Liver (tissue), 9 donors: Measurements from ENCODE around the gene OPN4. TPM values are rescaled to one million over a fixed set of nuclear protein-coding genes. Genes with fewer than 3 reads are reported as not detected.
A peak's percentile ranks its signal among the peaks of the same experiment; 100 is the strongest.

Experiments used
- DNase-seq: peaks from one replicate; pipeline ENCODE4 v3.0.0-alpha.2; 2017; ENCODE audit warnings: low spot score
- H3K27ac ChIP-seq, 2 donors: one replicate each; pipeline ENCODE4 v1.7.0; 2013; ENCODE audit warnings: inconsistent platforms in 2 of 2, low read length in 2 of 2, control low read depth in 1 of 2, low read depth in 1 of 2, mild to moderate bottlenecking in 1 of 2
- H3K27me3 ChIP-seq, 4 donors: one replicate each; pipeline versions ENCODE4 v1.6.1 to v1.7.0; 2013; ENCODE audit warnings: low read length in 3 of 4, inconsistent platforms in 1 of 4, mild to moderate bottlenecking in 1 of 4, moderate library complexity in 1 of 4; ENCODE audit not compliant: control insufficient read depth in 4 of 4, insufficient read depth in 4 of 4
- H3K36me3 ChIP-seq, 4 donors: one replicate each; pipeline versions ENCODE4 v1.6.1 to v1.7.0; 2013; ENCODE audit warnings: low read length in 3 of 4, mild to moderate bottlenecking in 3 of 4, low read depth in 1 of 4, moderate library complexity in 1 of 4; ENCODE audit not compliant: control insufficient read depth in 4 of 4, insufficient read depth in 3 of 4
- H3K4me1 ChIP-seq, 4 donors: one replicate each; pipeline versions ENCODE4 v1.6.1 to v1.7.0; 2013; ENCODE audit warnings: low read length in 3 of 4, mild to moderate bottlenecking in 3 of 4, moderate library complexity in 1 of 4; ENCODE audit not compliant: control insufficient read depth in 4 of 4, insufficient read depth in 4 of 4
- H3K4me3 ChIP-seq, 3 donors: one replicate each; pipeline versions ENCODE4 v1.6.1 to v1.7.0; 2013; ENCODE audit warnings: low read length in 3 of 3, control low read depth in 1 of 3, low read depth in 1 of 3, mild to moderate bottlenecking in 1 of 3
- H3K9ac ChIP-seq, 2 donors: one replicate each; pipeline ENCODE4 v1.7.0; 2013; ENCODE audit warnings: low read length in 2 of 2, mild to moderate bottlenecking in 2 of 2, moderate library complexity in 2 of 2, control low read depth in 1 of 2, low read depth in 1 of 2
- H3K9me3 ChIP-seq, 4 donors: one replicate each; pipeline versions ENCODE4 v1.6.1 to v1.7.0; 2013; ENCODE audit warnings: low read length in 3 of 4; ENCODE audit not compliant: control insufficient read depth in 4 of 4
- ATF3 ChIP-seq: IDR thresholded peaks from 2 replicates; pipeline ENCODE4 v1.6.1; 2016; ENCODE audit warnings: antibody characterized with exemption
- FOXA1 ChIP-seq: IDR thresholded peaks from 2 replicates; pipeline ENCODE4 v1.6.1; 2016; ENCODE audit warnings: antibody characterized with exemption
- FOXA2 ChIP-seq: IDR thresholded peaks from 2 replicates; pipeline ENCODE4 v1.6.1; 2016; ENCODE audit warnings: antibody characterized with exemption
- HNF4A ChIP-seq, 2 donors: conservative IDR thresholded peaks; 2 replicates each; pipeline ENCODE4 v1.6.1; 2016; ENCODE audit warnings: antibody characterized with exemption in 2 of 2, mild to moderate bottlenecking in 2 of 2
- JUND ChIP-seq, 2 donors: IDR thresholded peaks; 2 replicates each; pipeline ENCODE4 v1.6.1; 2016; ENCODE audit warnings: antibody characterized with exemption in 2 of 2
- NR2F2 ChIP-seq: IDR thresholded peaks from 2 replicates; pipeline ENCODE4 v1.6.1; 2016; ENCODE audit warnings: antibody characterized with exemption
- RAD21 ChIP-seq, 2 donors: IDR thresholded peaks; 2 replicates each; pipeline ENCODE4 v1.6.1; 2016; ENCODE audit warnings: antibody characterized with exemption in 2 of 2, mild to moderate bottlenecking in 2 of 2
- RXRA ChIP-seq, 2 donors: IDR thresholded peaks; 2 replicates each; pipeline ENCODE4 v1.6.1; 2017 to 2018; ENCODE audit warnings: antibody characterized with exemption in 2 of 2, mild to moderate bottlenecking in 1 of 2
- SP1 ChIP-seq: IDR thresholded peaks from 2 replicates; pipeline ENCODE4 v1.6.1; 2018; ENCODE audit warnings: antibody characterized with exemption, mild to moderate bottlenecking
- YY1 ChIP-seq: IDR thresholded peaks from 2 replicates; pipeline ENCODE4 v1.6.1; 2016; ENCODE audit warnings: antibody characterized with exemption, mild to moderate bottlenecking
- ZBTB33 ChIP-seq: IDR thresholded peaks from 2 replicates; pipeline ENCODE4 v1.6.1; 2016; ENCODE audit warnings: antibody characterized with exemption
- WGBS: extraction: QIAGEN DNeasy Blood & Tissue Kit; methylation state at CpG from one replicate; pipeline ENCODE4 v1.1.7; 2013; 5-methylcytosine and 5-hydroxymethylcytosine counted together
- polyA plus RNA-seq, 2 donors: library from polyadenylated mRNA; stranded (reverse) in 1 of 2; unstranded in 1 of 2; fragments of 200-250 nt in 1 of 2; fragments of >200 nt in 1 of 2; fragmentation: Nextera tagmentation in 1 of 2; extraction: Ambion mirVana in 1 of 2; gene quantifications; one replicate each; pipeline versions ENCODE4 v1.2.1 to v1.2.3, GENCODE V29; 2013 to 2015
- total RNA-seq, 2 donors: library from RNA; depleted of rRNA; stranded (reverse); fragments of >200 nt; gene quantifications; one replicate each; pipeline ENCODE4 v1.2.3, GENCODE V29; 2014
- TF ChIP-seq, protein P1 (sequence below): fragments of 150-350 bp; IDR thresholded peaks from 2 replicates; pipeline ENCODE4 v1.5.1; 2017; ENCODE audit warnings: improper control_type of control experiment, low read depth, low read length; ENCODE audit not compliant: missing input control
- donor health status: healthy.
- donor health status: healthy.
- donor health status: healthy.
- donor health status: healthy.
- donor health status: healthy.

The OPN4 gene
- total and polyA plus RNA-seq, 4 donors: not detected

GRCh38 chr10:86688398-86688921, 34.1 kb downstream of the OPN4 start:
- Histone ChIP-seq H3K4me3 (no peak overlapping the region), H3K9ac (no peak overlapping the region), H3K36me3 (no peaks in the 10 kb centered on the region), H3K4me1 (peaks cover 0 to 5% (median 1%) of the 10 kb centered on the region in 4 donors), H3K27ac (no peak overlapping the region), H3K9me3 (no peaks in the 10 kb centered on the region), H3K27me3 (no peaks in the 10 kb centered on the region)
- DNase-seq: peak; percentile 59
- TF ChIP-seq RAD21 (IDR thresholded peaks at IDR 0.05) (peak; percentile 91 to 92), FOXA1 (no peak)
- TF ChIP-seq, protein P1, sequence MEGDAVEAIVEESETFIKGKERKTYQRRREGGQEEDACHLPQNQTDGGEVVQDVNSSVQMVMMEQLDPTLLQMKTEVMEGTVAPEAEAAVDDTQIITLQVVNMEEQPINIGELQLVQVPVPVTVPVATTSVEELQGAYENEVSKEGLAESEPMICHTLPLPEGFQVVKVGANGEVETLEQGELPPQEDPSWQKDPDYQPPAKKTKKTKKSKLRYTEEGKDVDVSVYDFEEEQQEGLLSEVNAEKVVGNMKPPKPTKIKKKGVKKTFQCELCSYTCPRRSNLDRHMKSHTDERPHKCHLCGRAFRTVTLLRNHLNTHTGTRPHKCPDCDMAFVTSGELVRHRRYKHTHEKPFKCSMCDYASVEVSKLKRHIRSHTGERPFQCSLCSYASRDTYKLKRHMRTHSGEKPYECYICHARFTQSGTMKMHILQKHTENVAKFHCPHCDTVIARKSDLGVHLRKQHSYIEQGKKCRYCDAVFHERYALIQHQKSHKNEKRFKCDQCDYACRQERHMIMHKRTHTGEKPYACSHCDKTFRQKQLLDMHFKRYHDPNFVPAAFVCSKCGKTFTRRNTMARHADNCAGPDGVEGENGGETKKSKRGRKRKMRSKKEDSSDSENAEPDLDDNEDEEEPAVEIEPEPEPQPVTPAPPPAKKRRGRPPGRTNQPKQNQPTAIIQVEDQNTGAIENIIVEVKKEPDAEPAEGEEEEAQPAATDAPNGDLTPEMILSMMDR: peak; percentile 92
- WGBS: 37% methylated on average over 8 of the region's 8 CpGs

DNA sequence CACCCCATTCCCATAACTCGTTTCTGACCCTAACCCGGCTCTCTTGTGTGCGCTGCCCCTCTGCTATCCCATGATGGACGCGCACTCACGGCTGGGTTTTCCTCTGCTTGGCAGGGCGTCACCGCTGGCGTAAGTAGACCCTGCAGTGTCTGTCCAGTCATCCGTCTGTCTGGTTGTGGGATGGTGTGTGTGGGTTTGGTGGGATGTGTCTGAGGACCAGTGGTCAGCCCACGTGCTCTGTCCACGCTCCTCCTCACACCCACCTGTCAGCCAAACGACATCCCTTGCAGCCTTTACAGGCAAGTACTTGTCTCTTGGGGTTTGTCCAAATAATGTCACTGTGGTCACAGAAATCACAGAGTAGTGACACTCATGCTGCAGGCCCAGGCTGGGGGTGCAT, 34.8 kb downstream of the OPN4 start:
- no peak overlapping the region for H3K4me3 ChIP-seq
- H3K4me1 ChIP-seq: peaks cover 0 to 3% (median 1%) of the 10 kb centered on the region in 4 donors
- TF ChIP-seq, protein P1: no peak
- no peak for TF ChIP-seq YY1
- TF ChIP-seq JUND (IDR thresholded peaks at IDR 0.05): no peak
- no peak for TF ChIP-seq NR2F2
- no peak for TF ChIP-seq RXRA (IDR thresholded peaks at IDR 0.05)
- no peak for TF ChIP-seq SP1
- TF ChIP-seq FOXA2: no peak
- no peak for TF ChIP-seq ATF3
- TF ChIP-seq ZBTB33: no peak
- H3K9me3 ChIP-seq: no peaks in the 10 kb centered on the region
- no peak overlapping the region for H3K9ac ChIP-seq
- H3K36me3 ChIP-seq: no peaks in the 10 kb centered on the region
- WGBS: 90% methylated on average over 13 of the region's 13 CpGs
- no peaks in the 10 kb centered on the region for H3K27me3 ChIP-seq
- no peak for DNase-seq
- no peak overlapping the region for H3K27ac ChIP-seq

GRCh38 chr10:86690231-86690630, 35.9 kb downstream of the OPN4 start:
- Histone ChIP-seq H3K4me1 (peaks cover 0 to 2% (median 0%) of the 10 kb centered on the region in 4 donors), H3K4me3 (no peak overlapping the region), H3K9me3 (no peaks in the 10 kb centered on the region), H3K36me3 (no peaks in the 10 kb centered on the region), H3K27me3 (no peaks in the 10 kb centered on the region), H3K9ac (no peak overlapping the region), H3K27ac (no peak overlapping the region)
- no peak for TF ChIP-seq RAD21 (IDR thresholded peaks at IDR 0.05)
- no peak for TF ChIP-seq JUND (IDR thresholded peaks at IDR 0.05)
- no peak for TF ChIP-seq ATF3
- no peak for TF ChIP-seq FOXA2
- TF ChIP-seq HNF4A (conservative IDR thresholded peaks at IDR 0.05): no peak
- no peak for TF ChIP-seq SP1
- no peak for TF ChIP-seq RXRA (IDR thresholded peaks at IDR 0.05)
- DNase-seq: no peak
- WGBS: 94% methylated on average over 5 of the region's 5 CpGs
